ENCODE measurements around the gene NPC1. TPM values are rescaled to one million over a fixed set of nuclear protein-coding genes. Genes with fewer than 3 reads are reported as not detected.

Gene NPC1
- total and polyA plus RNA-seq, 2 of the 8 experiments (the other 6 are each of a cell fraction or from before 2014, with no cell fraction given): 34.1 to 39.5 TPM

DNA sequence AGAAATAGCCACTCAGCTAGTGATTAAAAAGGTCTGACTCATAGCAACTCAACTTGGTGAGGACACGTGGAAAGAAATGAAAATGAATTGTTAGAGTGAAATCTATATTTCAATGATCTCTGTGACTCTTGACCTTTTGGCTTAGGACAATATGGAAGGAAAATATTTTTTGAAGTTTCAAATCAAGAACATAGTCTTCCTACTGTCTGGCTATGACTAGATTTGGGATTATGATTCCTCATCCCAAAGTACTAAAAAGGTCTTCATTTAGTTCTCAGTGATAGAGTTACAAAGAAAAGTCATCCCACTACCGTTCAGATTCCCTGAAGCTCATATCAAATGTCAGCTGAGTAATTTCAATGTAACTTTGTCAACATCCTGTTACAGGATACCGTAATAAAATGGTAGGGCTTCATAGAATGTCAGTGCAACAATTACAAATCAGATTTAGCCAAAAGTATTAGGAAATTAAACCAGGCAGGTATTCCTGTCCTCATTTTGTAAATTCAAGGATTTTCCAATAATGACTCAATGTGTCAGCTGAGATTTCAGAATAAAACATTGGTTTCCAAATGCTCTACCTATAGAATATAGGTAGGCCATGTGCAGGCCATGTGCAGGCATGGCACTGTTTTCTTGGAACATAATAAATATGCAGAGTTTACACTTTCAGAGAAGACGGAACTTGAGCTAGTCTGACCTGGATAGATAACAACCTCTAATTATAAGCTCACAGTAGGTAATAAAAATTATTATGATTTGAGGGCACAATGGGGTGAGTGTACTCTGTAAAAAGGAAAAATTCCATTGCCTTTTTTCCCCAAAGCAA, 40.4 kb upstream of the NPC1 start (continued):
- no peak for TF ChIP-seq RAD21 (IDR thresholded peaks at IDR 0.05 in 1 of 2, conservative IDR thresholded peaks at IDR 0.05 in 1 of 2; ENCODE audit: low read depth in 2 of 2, low read length in 2 of 2)
- no peak for TF ChIP-seq SP4 (IDR thresholded peaks at IDR 0.05; ENCODE audit: low read length)
- TF ChIP-seq CEBPB (IDR thresholded peaks at IDR 0.05; ENCODE audit: low read depth, low read length): no peak
- no peak for TF ChIP-seq RFX5 (IDR thresholded peaks at IDR 0.05; ENCODE audit: borderline replicate concordance, low read depth, low read length)
- TF ChIP-seq MAFK (IDR thresholded peaks at IDR 0.05; ENCODE audit: low read depth, low read length): no peak
- no peak for TF ChIP-seq TCF12 (IDR thresholded peaks at IDR 0.05; ENCODE audit: low read depth, low read length)

Measured in H1 (cell line).